HCT116 (cell line): ENCODE measurements around the gene RND3. TPM values are rescaled to one million over a fixed set of nuclear protein-coding genes. Genes with fewer than 3 reads are reported as not detected.

ENCODE experiments used
- ATAC-seq: fragments of 200-7000 bp; cut with Tn5 transposase; 2 replicates; pipeline ENCODE4 v1.9.1; 2020; ENCODE audit warnings: mild to moderate bottlenecking, moderate library complexity
- BruUV-seq: library from RNA; stranded (reverse); fragments of 400-500 nt; replicated peaks from 2 replicates; lab custom pipeline; 2021; lab: Mats Ljungman, UMichigan
- CTCF ChIA-PET: fragments of 300-600 bp; sonication (Branson Sonifier 250); formaldehyde crosslinking; loops from one replicate; lab custom pipeline; 2021; ENCODE audit warnings: antibody characterized with exemption; lab: Charles Lee
- POLR2A ChIA-PET: fragments of 300-600, 350-600 bp; sonication (Branson Sonifier 250); formaldehyde crosslinking; loops from one replicate; lab custom pipeline; 2021; ENCODE audit warnings: antibody characterized with exemption; lab: Charles Lee
- RAD21 ChIA-PET, 2 experiments: fragments of 300-600 bp; sonication (Branson Sonifier 250); formaldehyde crosslinking; loops; one replicate each; lab custom pipeline; 2023; ENCODE audit warnings: low total read pairs in 2 of 2; ENCODE audit not compliant: uncharacterized antibody in 2 of 2, unreplicated experiment in 2 of 2, low non-redundant PET in 1 of 2; lab: Charles Lee
- DNase-seq: peaks from one replicate; pipeline ENCODE4 v3.0.0-alpha.2; 2010; ENCODE audit warnings: low read depth, low spot score
- H2AFZ ChIP-seq: fragments of 200-600 bp; shearing (Covaris generic), sonication (generic); 2 replicates; pipeline ENCODE4 v1.6.1; 2017; ENCODE audit warnings: low read depth, mixed run types, mixed read lengths, antibody characterized with exemption, low read length; ENCODE audit not compliant: poor library complexity, severe bottlenecking
- H3K27ac ChIP-seq: 2 replicates; pipeline ENCODE4 v1.5.1; 2012; ENCODE audit warnings: low read depth, low read length
- H3K27me3 ChIP-seq: fragments of 200-600 bp; sonication (generic); 2 replicates; pipeline ENCODE4 v1.6.1; 2016; ENCODE audit warnings: mixed run types, low read length, mixed read lengths; ENCODE audit not compliant: insufficient read depth
- H3K36me3 ChIP-seq, 2 experiments: fragments of 200-500 bp in 1 of 2; fragments of 200-600 bp in 1 of 2; sonication (Bioruptor generic) in 1 of 2; sonication (generic) in 1 of 2; 2 replicates each; pipeline versions ENCODE4 v1.5.1 to v1.6.1; 2014 to 2016; ENCODE audit warnings: low read length in 2 of 2, inconsistent platforms in 1 of 2, mixed read lengths in 1 of 2, mixed run types in 1 of 2; ENCODE audit not compliant: insufficient read depth in 2 of 2, control insufficient read depth in 1 of 2
- H3K4me1 ChIP-seq, 2 experiments: fragments of 200-600 bp in 1 of 2; sonication (generic) in 1 of 2; 2 replicates each; pipeline versions ENCODE4 v1.5.1 to v1.6.1; 2012 to 2017; ENCODE audit warnings: low read length in 2 of 2, inconsistent platforms in 1 of 2, mild to moderate bottlenecking in 1 of 2, mixed read lengths in 1 of 2, mixed run types in 1 of 2, moderate library complexity in 1 of 2; ENCODE audit not compliant: insufficient read depth in 2 of 2, control insufficient read depth in 1 of 2
- H3K4me2 ChIP-seq: fragments of 200-600 bp; sonication (generic); 2 replicates; pipeline ENCODE4 v1.6.1; 2017; ENCODE audit warnings: mixed run types, low read length, mixed read lengths
- H3K4me3 ChIP-seq, 2 experiments: fragments of 200-600 bp in 1 of 2; sonication (generic) in 1 of 2; replicated peaks in 1 of 2; 2 replicates each; pipeline ENCODE4 v1.5.1; 2011 to 2016; ENCODE audit warnings: low read length in 2 of 2, control low read depth in 1 of 2, low read depth in 1 of 2, mild to moderate bottlenecking in 1 of 2, mixed read lengths in 1 of 2, mixed run types in 1 of 2
- H3K79me2 ChIP-seq: fragments of 200-600 bp; sonication (generic); 2 replicates; pipeline ENCODE4 v1.6.1; 2017; ENCODE audit warnings: mild to moderate bottlenecking, mixed run types, low read length, moderate library complexity, mixed read lengths; ENCODE audit not compliant: insufficient read depth
- H3K9ac ChIP-seq: fragments of 200-600 bp; sonication (generic); 2 replicates; pipeline ENCODE4 v1.6.1; 2016; ENCODE audit warnings: low read length, mixed read lengths
- H3K9me2 ChIP-seq: fragments of 200-600 bp; sonication (generic), shearing (Covaris generic); 2 replicates; pipeline ENCODE4 v1.6.1; 2017; ENCODE audit warnings: mixed run types, mild to moderate bottlenecking, moderate library complexity; ENCODE audit not compliant: insufficient read depth
- H3K9me3 ChIP-seq, 2 experiments: fragments of 200-500 bp in 1 of 2; fragments of 200-600 bp in 1 of 2; sonication (Bioruptor generic) in 1 of 2; sonication (generic) in 1 of 2; 2 replicates each; pipeline ENCODE4 v1.6.1; 2014 to 2017; ENCODE audit warnings: low read length in 2 of 2, mixed read lengths in 2 of 2, inconsistent platforms in 1 of 2, low read depth in 1 of 2, mild to moderate bottlenecking in 1 of 2, mixed run types in 1 of 2, moderate library complexity in 1 of 2; ENCODE audit not compliant: control insufficient read depth in 1 of 2, insufficient read depth in 1 of 2
- H4K20me1 ChIP-seq: fragments of 200-600 bp; sonication (generic), shearing (Covaris generic); 2 replicates; pipeline ENCODE4 v1.6.1; 2017; ENCODE audit warnings: mixed run types, mild to moderate bottlenecking, moderate library complexity; ENCODE audit not compliant: insufficient read depth
- CBX3 ChIP-seq: IDR thresholded peaks from 2 replicates; pipeline ENCODE4 v1.6.1; 2012; ENCODE audit warnings: low read depth
- EGR1 ChIP-seq: IDR thresholded peaks from 2 replicates; pipeline ENCODE4 v1.6.1; 2012; ENCODE audit warnings: low read depth
- ELF1 ChIP-seq: IDR thresholded peaks from 2 replicates; pipeline ENCODE4 v1.6.1; 2012; ENCODE audit warnings: low read depth, borderline replicate concordance
- EZH2 ChIP-seq: fragments of 200-600 bp; sonication (generic); IDR thresholded peaks from 2 replicates; pipeline ENCODE4 v1.6.1; 2017; ENCODE audit warnings: antibody characterized with exemption, mixed run types
- EZH2phosphoT487 ChIP-seq: fragments of 200-600 bp; IDR thresholded peaks from 2 replicates; pipeline ENCODE4 v1.6.1; 2018; ENCODE audit warnings: antibody characterized with exemption, borderline replicate concordance
- FOSL1 ChIP-seq: IDR thresholded peaks from 2 replicates; pipeline ENCODE4 v1.6.1; 2012; ENCODE audit warnings: low read depth
- JUND ChIP-seq: IDR thresholded peaks from 2 replicates; pipeline ENCODE4 v1.6.1; 2012
- MAX ChIP-seq: IDR thresholded peaks from 2 replicates; pipeline ENCODE4 v1.6.1; 2012
- POLR2A ChIP-seq: IDR thresholded peaks from 2 replicates; pipeline ENCODE4 v1.7.0; 2011; ENCODE audit warnings: borderline replicate concordance; ENCODE audit not compliant: insufficient read depth, insufficient read length; ENCODE audit errors: extremely low read depth
- RAD21 ChIP-seq: IDR thresholded peaks from 2 replicates; pipeline ENCODE4 v1.6.1; 2012; ENCODE audit warnings: low read depth, mild to moderate bottlenecking
- REST ChIP-seq: IDR thresholded peaks from 2 replicates; pipeline ENCODE4 v1.6.1; 2012; ENCODE audit warnings: low read depth
- SIN3A ChIP-seq: IDR thresholded peaks from 2 replicates; pipeline ENCODE4 v1.6.1; 2012; ENCODE audit warnings: low read depth
- SP1 ChIP-seq: IDR thresholded peaks from 2 replicates; pipeline ENCODE4 v1.6.1; 2012; ENCODE audit warnings: low read depth
- SRF ChIP-seq: IDR thresholded peaks from 2 replicates; pipeline ENCODE4 v1.6.1; 2012; ENCODE audit warnings: low read depth
- TCF7L2 ChIP-seq: IDR thresholded peaks from 2 replicates; pipeline ENCODE4 v1.7.0; 2011; ENCODE audit warnings: borderline replicate concordance, inconsistent platforms; ENCODE audit not compliant: insufficient read depth, insufficient read length; ENCODE audit errors: extremely low read depth
- YY1 ChIP-seq: IDR thresholded peaks from 2 replicates; pipeline ENCODE4 v1.6.1; 2011; ENCODE audit warnings: low read length, low read depth, moderate library complexity, mild to moderate bottlenecking; ENCODE audit not compliant: insufficient replicate concordance; ENCODE audit errors: extremely low read depth
- ZFX ChIP-seq: fragments of 450-650 bp; IDR thresholded peaks from 2 replicates; pipeline ENCODE4 v1.6.1; 2017
- intact Hi-C: fragments of 100-400 bp; cut with micrococcal nuclease; formaldehyde crosslinking; loops from 2 replicates; pipeline ENCODE4 v1.10.0; 2022
- total RNA-seq: library from RNA; stranded (reverse); gene quantifications from one replicate; pipeline ENCODE4 v1.2.1, GENCODE V29; 2021; ENCODE audit not compliant: unreplicated experiment

RND3 gene
- total RNA-seq, 1 experiment from 2014 or later = 15.0 TPM

- TF ChIP-seq REST (no peak), ZFX (no peak), SP1 (no peak), EZH2phosphoT487 (no peak), YY1 (no peak), TCF7L2 (no peak), EGR1 (no peak)
- TF ChIP-seq, all 23 proteins: peak for 0
Measured at GRCh38 chr2:150464986-150465385, 22.5 kb downstream of the RND3 start (continued).

- no peak for ATAC-seq
- Histone ChIP-seq H2AFZ (no peak overlapping the region), H3K9ac (no peak overlapping the region), H3K4me3 (no peak overlapping the region), H3K9me3 (no peaks in the 10 kb centered on the region), H3K4me2 (no peak overlapping the region), H3K9me2 (no peaks in the 10 kb centered on the region), H3K27me3 (no peaks in the 10 kb centered on the region), H3K36me3 (peaks cover 4 to 6% of the 10 kb centered on the region in 2 experiments; a peak in 2 of 4 replicates), H4K20me1 (0 out of 2 replicates have a peak, but pooled peaks cover 8% of the 10 kb centered on the region), H3K27ac (no peak overlapping the region), H3K4me1 (no peaks in the 10 kb centered on the region; a peak in 1 of 4 replicates), H3K79me2 (no peaks in the 10 kb centered on the region)
- intact Hi-C loops = no loop called here
- CTCF ChIA-PET = no interaction called here
- TF ChIP-seq RAD21 (no peak), EZH2phosphoT487 (no peak), CBX3 (no peak), SP1 (no peak), FOSL1 (no peak), REST (no peak), YY1 (no peak), SIN3A (no peak), POLR2A (no peak), ELF1 (no peak), ZFX (no peak), JUND (no peak), MAX (no peak), SRF (no peak), EZH2 (no peak)
- RAD21 ChIA-PET = no interaction called here
- BruUV-seq = no TSS peak
- no peak for DNase-seq
- POLR2A ChIA-PET = no interaction called here
Measured at GRCh38 chr2:150464270-150464669, 23.2 kb downstream of the RND3 start.
